GM23338 (cell line): Measurements from ENCODE around the gene SYTL1.

Experiments
- CTCF ChIP-seq, 2 experiments: fragments of 200-600 bp in 1 of 2; sonication (generic) in 1 of 2; conservative IDR thresholded peaks; 2 replicates each; pipeline versions ENCODE4 v1.5.1 to v1.6.1; 2016 to 2017; ENCODE audit warnings: antibody characterized with exemption in 2 of 2, low read depth in 2 of 2, mild to moderate bottlenecking in 2 of 2, moderate library complexity in 1 of 2
- ETS1 ChIP-seq: IDR thresholded peaks from 2 replicates; pipeline ENCODE4 v1.6.1; 2016; ENCODE audit warnings: antibody characterized with exemption

- TF ChIP-seq CTCF (conservative IDR thresholded peaks at IDR 0.05; ENCODE audit: low read depth in 2 of 2): no peak
- TF ChIP-seq ETS1: no peak
Measured at GRCh38 chr1:27379564-27380122, 37.8 kb downstream of the SYTL1 start.
